Astrocyte (in vitro differentiated cells and primary cell): ENCODE measurements around the gene SPCS1. TPM values are rescaled to one million over a fixed set of nuclear protein-coding genes. Genes with fewer than 3 reads are reported as not detected.

Experiments
- DNase-seq: peaks from one replicate; pipeline ENCODE4 v3.0.0-alpha.2; 2010; ENCODE audit warnings: low read depth
- FAIRE-seq: peaks from 2 replicates; lab custom pipeline; 2011; peaks lifted over from hg19 to GRCh38; lab: Jason Lieb, UNC
- H2AFZ ChIP-seq: 2 replicates; pipeline ENCODE4 v1.6.0; 2012; ENCODE audit warnings: low read depth, low read length, inconsistent platforms
- H3K27ac ChIP-seq: 2 replicates; pipeline ENCODE4 v1.5.1; 2011; ENCODE audit warnings: low read depth, low read length, inconsistent platforms
- H3K27me3 ChIP-seq: 2 replicates; pipeline ENCODE4 v1.6.0; 2011; ENCODE audit warnings: low read length, inconsistent platforms; ENCODE audit not compliant: insufficient read depth
- H3K36me3 ChIP-seq: 2 replicates; pipeline ENCODE4 v1.5.1; 2011; ENCODE audit warnings: low read length, inconsistent platforms; ENCODE audit not compliant: insufficient read depth
- H3K4me1 ChIP-seq: 2 replicates; pipeline ENCODE4 v1.5.1; 2011; ENCODE audit warnings: low read length, inconsistent platforms; ENCODE audit not compliant: insufficient read depth
- H3K4me2 ChIP-seq: 2 replicates; pipeline ENCODE4 v1.6.0; 2012; ENCODE audit warnings: low read length, inconsistent platforms
- H3K4me3 ChIP-seq: 2 replicates; pipeline ENCODE4 v1.5.1; 2011; ENCODE audit warnings: low read depth, mild to moderate bottlenecking, low read length, inconsistent platforms; ENCODE audit not compliant: insufficient read depth
- H3K79me2 ChIP-seq: 2 replicates; pipeline ENCODE4 v1.6.0; 2012; ENCODE audit warnings: mild to moderate bottlenecking, low read length, inconsistent platforms; ENCODE audit not compliant: insufficient read depth
- H3K9ac ChIP-seq: 2 replicates; pipeline ENCODE4 v1.6.0; 2012; ENCODE audit warnings: mild to moderate bottlenecking, low read length, inconsistent platforms
- H3K9me3 ChIP-seq: 2 replicates; pipeline ENCODE4 v1.5.1; 2012; ENCODE audit warnings: low read depth, mild to moderate bottlenecking, low read length, inconsistent platforms; ENCODE audit not compliant: insufficient read depth
- H4K20me1 ChIP-seq: 2 replicates; pipeline ENCODE4 v1.6.0; 2012; ENCODE audit warnings: low read length, inconsistent platforms; ENCODE audit not compliant: insufficient read depth
- H3K27ac Mint-ChIP-seq: one replicate; pipeline ENCODE4 v1.8.0; 2021; ENCODE audit warnings: mild to moderate bottlenecking, mixed read lengths; ENCODE audit not compliant: unreplicated experiment
- H3K27me3 Mint-ChIP-seq: one replicate; pipeline ENCODE4 v1.8.0; 2021; ENCODE audit warnings: low read depth, mixed read lengths; ENCODE audit not compliant: unreplicated experiment
- H3K36me3 Mint-ChIP-seq: one replicate; pipeline ENCODE4 v1.8.0; 2021; ENCODE audit warnings: low read depth, mixed read lengths; ENCODE audit not compliant: unreplicated experiment
- H3K4me1 Mint-ChIP-seq: one replicate; pipeline ENCODE4 v1.8.0; 2021; ENCODE audit warnings: low read depth, mixed read lengths; ENCODE audit not compliant: unreplicated experiment
- H3K4me3 Mint-ChIP-seq: one replicate; pipeline ENCODE4 v1.8.0; 2021; ENCODE audit warnings: mild to moderate bottlenecking, moderate library complexity, mixed read lengths; ENCODE audit not compliant: unreplicated experiment
- H3K9me3 Mint-ChIP-seq: one replicate; pipeline ENCODE4 v1.8.0; 2021; ENCODE audit warnings: mild to moderate bottlenecking, mixed read lengths; ENCODE audit not compliant: unreplicated experiment
- CTCF ChIP-seq: IDR thresholded peaks from 2 replicates; pipeline ENCODE4 v1.5.1; 2011; ENCODE audit warnings: low read depth, mild to moderate bottlenecking, inconsistent platforms, low read length, moderate library complexity; ENCODE audit not compliant: insufficient read depth
- EZH2 ChIP-seq: IDR thresholded peaks from 2 replicates; pipeline ENCODE4 v1.6.1; 2012; ENCODE audit warnings: mild to moderate bottlenecking, low read length, inconsistent platforms; ENCODE audit not compliant: insufficient read depth
- total RNA-seq: library from RNA; stranded (reverse); gene quantifications from 2 replicates; pipeline ENCODE4 v1.2.1, GENCODE V29; 2021

Gene SPCS1
- total RNA-seq, 1 donor from 2014 or later: 110 TPM

- H3K4me1 ChIP-seq: peaks cover 47% of the 10 kb centered on the region
- H3K9ac ChIP-seq: peak overlapping the region; percentile 99
- no peaks in the 10 kb centered on the region for H3K27me3 ChIP-seq
- no peak overlapping the region for H3K4me3 ChIP-seq
- H4K20me1 ChIP-seq: peaks cover 46% of the 10 kb centered on the region
- H3K36me3 Mint-ChIP-seq: peaks cover 12% of the 10 kb centered on the region
- H3K9me3 Mint-ChIP-seq: no peaks in the 10 kb centered on the region
- peak overlapping the region; percentile 93 for H3K4me2 ChIP-seq
- H3K4me1 Mint-ChIP-seq: peaks cover 39% of the 10 kb centered on the region
- H3K27me3 Mint-ChIP-seq: no peaks in the 10 kb centered on the region
- DNase-seq (no peak), FAIRE-seq (no peak)
- peaks cover 98% of the 10 kb centered on the region for H3K79me2 ChIP-seq
- H3K27ac Mint-ChIP-seq: peak overlapping the region; percentile 60
- H3K27ac ChIP-seq: no peak overlapping the region
- H3K36me3 ChIP-seq: peaks cover 40% of the 10 kb centered on the region
- no peaks in the 10 kb centered on the region for H3K9me3 ChIP-seq
- TF ChIP-seq CTCF (no peak), EZH2 (no peak)
- H2AFZ ChIP-seq: no peak overlapping the region
- no peak overlapping the region for H3K4me3 Mint-ChIP-seq
These were observed 22.3 kb upstream of the SPCS1 start for GRCh38 chr3:52683611-52684010.

GRCh38 chr3:52684184-52684583 lies 21.7 kb upstream of the SPCS1 start:
- H3K9me3 ChIP-seq: no peaks in the 10 kb centered on the region
- H3K9ac ChIP-seq: peak overlapping the region; percentile 99
- no peak overlapping the region for H2AFZ ChIP-seq
- no peaks in the 10 kb centered on the region for H3K9me3 Mint-ChIP-seq
- no peak for TF ChIP-seq EZH2
- no peak for TF ChIP-seq CTCF
- FAIRE-seq: no peak
- peak overlapping the region; percentile 100 for H3K4me3 ChIP-seq
- no peak for DNase-seq
- H3K27me3 ChIP-seq: no peaks in the 10 kb centered on the region
- no peak overlapping the region for H3K27ac Mint-ChIP-seq
- H3K4me1 ChIP-seq: peaks cover 48% of the 10 kb centered on the region
- no peak overlapping the region for H3K27ac ChIP-seq
- peak overlapping the region; percentile 95 for H3K4me3 Mint-ChIP-seq
- peaks cover 40% of the 10 kb centered on the region for H3K36me3 ChIP-seq
- peaks cover 98% of the 10 kb centered on the region for H3K79me2 ChIP-seq
- H3K27me3 Mint-ChIP-seq: no peaks in the 10 kb centered on the region
- peak overlapping the region; percentile 93 for H3K4me2 ChIP-seq
- peaks cover 40% of the 10 kb centered on the region for H3K4me1 Mint-ChIP-seq
- H4K20me1 ChIP-seq: peaks cover 50% of the 10 kb centered on the region
- H3K36me3 Mint-ChIP-seq: peaks cover 15% of the 10 kb centered on the region

GRCh38 chr3:52685285-52685708 lies 20.6 kb upstream of the SPCS1 start:
- Histone ChIP-seq H3K9me3 (no peaks in the 10 kb centered on the region), H3K4me1 (peaks cover 44% of the 10 kb centered on the region), H3K9ac (peak overlapping the region; percentile 99), H3K4me3 (peak overlapping the region; percentile 100), H3K27ac (peak overlapping the region; percentile 94), H3K4me2 (peak overlapping the region; percentile 93), H3K79me2 (peaks cover 96% of the 10 kb centered on the region), H4K20me1 (peaks cover 47% of the 10 kb centered on the region), H3K27me3 (no peaks in the 10 kb centered on the region), H2AFZ (peak overlapping the region; percentile 52), H3K36me3 (peaks cover 42% of the 10 kb centered on the region)
- Mint-ChIP-seq H3K9me3 (no peaks in the 10 kb centered on the region), H3K4me3 (peak overlapping the region; percentile 95), H3K36me3 (peaks cover 19% of the 10 kb centered on the region), H3K4me1 (peaks cover 46% of the 10 kb centered on the region), H3K27me3 (no peaks in the 10 kb centered on the region), H3K27ac (peak overlapping the region; percentile 83)
- FAIRE-seq: no peak
- DNase-seq: no peak
- TF ChIP-seq CTCF (no peak), EZH2 (no peak)
